ENCODE measurements around the gene THRB. TPM values are rescaled to one million over a fixed set of nuclear protein-coding genes. Genes with fewer than 3 reads are reported as not detected.

THRB gene
- total RNA-seq, 1 experiment from 2014 or later = not detected

- Histone ChIP-seq H3K4me2 (ENCODE audit: low read depth, low read length, poor library complexity, severe bottlenecking) (no peak overlapping the region), H2AFZ (ENCODE audit: low read length) (no peak overlapping the region), H3K27me3 (ENCODE audit: low read length) (no peaks in the 10 kb centered on the region), H3K27ac (ENCODE audit: low read length) (no peak overlapping the region), H3K9me2 (replicated peaks; ENCODE audit: insufficient read depth, low read length) (no peaks in the 10 kb centered on the region), H3K9me3 (ENCODE audit: low read length) (no peaks in the 10 kb centered on the region), H3K4me1 (ENCODE audit: low read length) (no peaks in the 10 kb centered on the region), H3K4me3 (ENCODE audit: low read length) (no peak overlapping the region), H3K9ac (ENCODE audit: low read length) (no peak overlapping the region), H3K36me3 (ENCODE audit: insufficient read depth, low read length) (no peaks in the 10 kb centered on the region), H3K79me2 (ENCODE audit: low read length) (no peaks in the 10 kb centered on the region), H4K20me1 (ENCODE audit: insufficient read depth, low read depth, low read length) (no peaks in the 10 kb centered on the region)
- DNase-seq = no peak
Observed at GRCh38 chr3:24195504-24196230, 299.0 kb downstream of the THRB start.

- H3K36me3 ChIP-seq (ENCODE audit: insufficient read depth, low read length) = no peaks in the 10 kb centered on the region
- no peak overlapping the region for H3K4me2 ChIP-seq (ENCODE audit: low read depth, low read length, poor library complexity, severe bottlenecking)
- H3K9me2 ChIP-seq (replicated peaks; ENCODE audit: insufficient read depth, low read length) = no peaks in the 10 kb centered on the region
- no peaks in the 10 kb centered on the region for H4K20me1 ChIP-seq (ENCODE audit: insufficient read depth, low read depth, low read length)
- no peaks in the 10 kb centered on the region for H3K4me1 ChIP-seq (ENCODE audit: low read length)
- H3K27ac ChIP-seq (ENCODE audit: low read length) = no peak overlapping the region
- no peak overlapping the region for H3K9ac ChIP-seq (ENCODE audit: low read length)
- no peak overlapping the region for H2AFZ ChIP-seq (ENCODE audit: low read length)
- DNase-seq = no peak
- no peaks in the 10 kb centered on the region for H3K79me2 ChIP-seq (ENCODE audit: low read length)
- no peaks in the 10 kb centered on the region for H3K27me3 ChIP-seq (ENCODE audit: low read length)
- no peaks in the 10 kb centered on the region for H3K9me3 ChIP-seq (ENCODE audit: low read length)
- no peak overlapping the region for H3K4me3 ChIP-seq (ENCODE audit: low read length)
Observed at GRCh38 chr3:24192469-24193056, 302.1 kb downstream of the THRB start.

- H3K36me3 ChIP-seq (ENCODE audit: insufficient read depth, low read length) = no peaks in the 10 kb centered on the region
- no peak overlapping the region for H3K9ac ChIP-seq (ENCODE audit: low read length)
- no peaks in the 10 kb centered on the region for H3K27me3 ChIP-seq (ENCODE audit: low read length)
- H2AFZ ChIP-seq (ENCODE audit: low read length) = no peak overlapping the region
- H3K4me1 ChIP-seq (ENCODE audit: low read length) = no peaks in the 10 kb centered on the region
- H4K20me1 ChIP-seq (ENCODE audit: insufficient read depth, low read depth, low read length) = no peaks in the 10 kb centered on the region
- no peaks in the 10 kb centered on the region for H3K9me3 ChIP-seq (ENCODE audit: low read length)
- H3K9me2 ChIP-seq (replicated peaks; ENCODE audit: insufficient read depth, low read length) = no peaks in the 10 kb centered on the region
- H3K4me2 ChIP-seq (ENCODE audit: low read depth, low read length, poor library complexity, severe bottlenecking) = no peak overlapping the region
- no peaks in the 10 kb centered on the region for H3K79me2 ChIP-seq (ENCODE audit: low read length)
- DNase-seq = no peak
- H3K27ac ChIP-seq (ENCODE audit: low read length) = no peak overlapping the region
- H3K4me3 ChIP-seq (ENCODE audit: low read length) = no peak overlapping the region
Observed at GRCh38 chr3:24191801-24192403, 302.7 kb downstream of the THRB start.

- H3K79me2 ChIP-seq (ENCODE audit: low read length) = no peaks in the 10 kb centered on the region
- H2AFZ ChIP-seq (ENCODE audit: low read length) = no peak overlapping the region
- no peak overlapping the region for H3K4me2 ChIP-seq (ENCODE audit: low read depth, low read length, poor library complexity, severe bottlenecking)
- DNase-seq = no peak
- no peaks in the 10 kb centered on the region for H3K27me3 ChIP-seq (ENCODE audit: low read length)
- H3K27ac ChIP-seq (ENCODE audit: low read length) = no peak overlapping the region
- H3K9me2 ChIP-seq (replicated peaks; ENCODE audit: insufficient read depth, low read length) = no peaks in the 10 kb centered on the region
- H3K9me3 ChIP-seq (ENCODE audit: low read length) = no peaks in the 10 kb centered on the region
- no peaks in the 10 kb centered on the region for H3K4me1 ChIP-seq (ENCODE audit: low read length)
- H3K36me3 ChIP-seq (ENCODE audit: insufficient read depth, low read length) = no peaks in the 10 kb centered on the region
- H3K9ac ChIP-seq (ENCODE audit: low read length) = no peak overlapping the region
- H3K4me3 ChIP-seq (ENCODE audit: low read length) = no peak overlapping the region
- no peaks in the 10 kb centered on the region for H4K20me1 ChIP-seq (ENCODE audit: insufficient read depth, low read depth, low read length)
Observed at GRCh38 chr3:24190256-24190655, 304.4 kb downstream of the THRB start.

- H3K79me2 ChIP-seq (ENCODE audit: low read length) = no peaks in the 10 kb centered on the region
- H3K9me2 ChIP-seq (replicated peaks; ENCODE audit: insufficient read depth, low read length) = no peaks in the 10 kb centered on the region
- peak; percentile 84 for DNase-seq
- H3K4me3 ChIP-seq (ENCODE audit: low read length) = no peak overlapping the region
- no peaks in the 10 kb centered on the region for H3K36me3 ChIP-seq (ENCODE audit: insufficient read depth, low read length)
- no peak overlapping the region for H3K9ac ChIP-seq (ENCODE audit: low read length)
- no peak overlapping the region for H2AFZ ChIP-seq (ENCODE audit: low read length)
- no peak overlapping the region for H3K4me2 ChIP-seq (ENCODE audit: low read depth, low read length, poor library complexity, severe bottlenecking)
- H4K20me1 ChIP-seq (ENCODE audit: insufficient read depth, low read depth, low read length) = no peaks in the 10 kb centered on the region
- H3K4me1 ChIP-seq (ENCODE audit: low read length) = no peaks in the 10 kb centered on the region
- H3K27me3 ChIP-seq (ENCODE audit: low read length) = no peaks in the 10 kb centered on the region
- no peaks in the 10 kb centered on the region for H3K9me3 ChIP-seq (ENCODE audit: low read length)
- H3K27ac ChIP-seq (ENCODE audit: low read length) = no peak overlapping the region
Observed at GRCh38 chr3:24185738-24186384, 308.8 kb downstream of the THRB start.

- H3K9ac ChIP-seq (ENCODE audit: low read length) = no peak overlapping the region
- no peaks in the 10 kb centered on the region for H3K4me1 ChIP-seq (ENCODE audit: low read length)
- H4K20me1 ChIP-seq (ENCODE audit: insufficient read depth, low read depth, low read length) = no peaks in the 10 kb centered on the region
- H3K9me2 ChIP-seq (replicated peaks; ENCODE audit: insufficient read depth, low read length) = no peaks in the 10 kb centered on the region
- no peaks in the 10 kb centered on the region for H3K9me3 ChIP-seq (ENCODE audit: low read length)
- H3K4me2 ChIP-seq (ENCODE audit: low read depth, low read length, poor library complexity, severe bottlenecking) = no peak overlapping the region
- no peaks in the 10 kb centered on the region for H3K36me3 ChIP-seq (ENCODE audit: insufficient read depth, low read length)
- H2AFZ ChIP-seq (ENCODE audit: low read length) = no peak overlapping the region
- DNase-seq = no peak
- no peaks in the 10 kb centered on the region for H3K27me3 ChIP-seq (ENCODE audit: low read length)
- no peak overlapping the region for H3K27ac ChIP-seq (ENCODE audit: low read length)
- H3K4me3 ChIP-seq (ENCODE audit: low read length) = no peak overlapping the region
- no peaks in the 10 kb centered on the region for H3K79me2 ChIP-seq (ENCODE audit: low read length)
Observed at GRCh38 chr3:24184528-24185176, 310.0 kb downstream of the THRB start.

- Histone ChIP-seq H3K9ac (ENCODE audit: low read length) (no peak overlapping the region), H3K4me1 (ENCODE audit: low read length) (no peaks in the 10 kb centered on the region), H2AFZ (ENCODE audit: low read length) (no peak overlapping the region), H3K36me3 (ENCODE audit: insufficient read depth, low read length) (no peaks in the 10 kb centered on the region), H3K9me3 (ENCODE audit: low read length) (no peaks in the 10 kb centered on the region), H3K79me2 (ENCODE audit: low read length) (no peaks in the 10 kb centered on the region), H3K4me3 (ENCODE audit: low read length) (no peak overlapping the region), H3K27ac (ENCODE audit: low read length) (no peak overlapping the region), H3K27me3 (ENCODE audit: low read length) (no peaks in the 10 kb centered on the region), H3K4me2 (ENCODE audit: low read depth, low read length, poor library complexity, severe bottlenecking) (no peak overlapping the region), H4K20me1 (ENCODE audit: insufficient read depth, low read depth, low read length) (no peaks in the 10 kb centered on the region), H3K9me2 (replicated peaks; ENCODE audit: insufficient read depth, low read length) (no peaks in the 10 kb centered on the region)
- DNase-seq = no peak
Observed at GRCh38 chr3:24182756-24183155, 311.9 kb downstream of the THRB start.

GRCh38 chr3:24181256-24181655 lies 313.4 kb downstream of the THRB start:
- Histone ChIP-seq H3K27me3 (ENCODE audit: low read length) (no peaks in the 10 kb centered on the region), H3K4me1 (ENCODE audit: low read length) (no peaks in the 10 kb centered on the region), H2AFZ (ENCODE audit: low read length) (no peak overlapping the region), H3K9ac (ENCODE audit: low read length) (no peak overlapping the region), H3K27ac (ENCODE audit: low read length) (no peak overlapping the region), H3K9me2 (replicated peaks; ENCODE audit: insufficient read depth, low read length) (no peaks in the 10 kb centered on the region), H4K20me1 (ENCODE audit: insufficient read depth, low read depth, low read length) (no peaks in the 10 kb centered on the region), H3K4me3 (ENCODE audit: low read length) (no peak overlapping the region), H3K4me2 (ENCODE audit: low read depth, low read length, poor library complexity, severe bottlenecking) (no peak overlapping the region), H3K9me3 (ENCODE audit: low read length) (no peaks in the 10 kb centered on the region), H3K36me3 (ENCODE audit: insufficient read depth, low read length) (no peaks in the 10 kb centered on the region), H3K79me2 (ENCODE audit: low read length) (no peaks in the 10 kb centered on the region)
- no peak for DNase-seq

Measured in Karpas-422 (cell line).